Glomerular visceral epithelial cell (primary cell): ENCODE measurements around the gene EFNA5.

ENCODE experiments used
- DNase-seq: peaks from one replicate; pipeline ENCODE4 v3.0.0-alpha.2; 2016; ENCODE audit errors: extremely low spot score

Gene EFNA5

GRCh38 chr5:107484281-107484680, 186.5 kb downstream of the EFNA5 start:
- DNase-seq = no peak

- no peak for DNase-seq
Observed at GRCh38 chr5:107483231-107484024, 187.3 kb downstream of the EFNA5 start.

- no peak for DNase-seq
Observed at GRCh38 chr5:107478068-107478641, 192.6 kb downstream of the EFNA5 start.

- DNase-seq = no peak
Observed at GRCh38 chr5:107477492-107477891, 193.2 kb downstream of the EFNA5 start.

- DNase-seq = peak; percentile 38
Observed at GRCh38 chr5:107476783-107477182, 194.0 kb downstream of the EFNA5 start.

- DNase-seq = no peak
Observed at GRCh38 chr5:107474716-107475489, 195.8 kb downstream of the EFNA5 start.

- DNase-seq = no peak
Observed at GRCh38 chr5:107474361-107474715, 196.4 kb downstream of the EFNA5 start.

- no peak for DNase-seq
Observed at GRCh38 chr5:107472620-107473064, 198.1 kb downstream of the EFNA5 start.

- peak; percentile 74 for DNase-seq
Observed at GRCh38 chr5:107470295-107470582, 200.5 kb downstream of the EFNA5 start.

- DNase-seq = peak; percentile 94
Observed at GRCh38 chr5:107469485-107470294, 201.0 kb downstream of the EFNA5 start.

GRCh38 chr5:107469064-107469463, 201.7 kb downstream of the EFNA5 start:
- DNase-seq = peak; percentile 17

GRCh38 chr5:107468276-107468675, 202.5 kb downstream of the EFNA5 start:
- no peak for DNase-seq

- no peak for DNase-seq
Observed at GRCh38 chr5:107467137-107467932, 203.4 kb downstream of the EFNA5 start.

GRCh38 chr5:107466233-107466769, 204.4 kb downstream of the EFNA5 start:
- DNase-seq = peak; percentile 99

GRCh38 chr5:107464876-107465275, 205.9 kb downstream of the EFNA5 start:
- DNase-seq = no peak

- no peak for DNase-seq
Observed at GRCh38 chr5:107464416-107464815, 206.3 kb downstream of the EFNA5 start.

GRCh38 chr5:107463731-107464130, 207.0 kb downstream of the EFNA5 start:
- DNase-seq = no peak

- peak; percentile 59 for DNase-seq
Observed at GRCh38 chr5:107461770-107462169, 209.0 kb downstream of the EFNA5 start.

- DNase-seq = no peak
Observed at GRCh38 chr5:107460789-107461188, 209.9 kb downstream of the EFNA5 start.

GRCh38 chr5:107459605-107460004, 211.1 kb downstream of the EFNA5 start:
- peak; percentile 26 for DNase-seq

- no peak for DNase-seq
Observed at GRCh38 chr5:107458322-107458721, 212.4 kb downstream of the EFNA5 start.
